Ishikawa (cell line): Measurements from ENCODE around the gene KAT8.

ENCODE experiments used
- CEBPB ChIP-seq: IDR thresholded peaks from 2 replicates; pipeline ENCODE4 v1.6.1; 2012
- CREB1 ChIP-seq: IDR thresholded peaks from 2 replicates; pipeline ENCODE4 v1.6.1; 2012; ENCODE audit warnings: low read depth
- EGR1 ChIP-seq: IDR thresholded peaks from 2 replicates; pipeline ENCODE4 v1.6.1; 2012
- EP300 ChIP-seq: IDR thresholded peaks from 2 replicates; pipeline ENCODE4 v1.6.1; 2012; ENCODE audit warnings: borderline replicate concordance
- FOXM1 ChIP-seq: IDR thresholded peaks from 2 replicates; pipeline ENCODE4 v1.6.1; 2012; ENCODE audit warnings: low read depth, borderline replicate concordance
- MAX ChIP-seq: IDR thresholded peaks from 2 replicates; pipeline ENCODE4 v1.6.1; 2012
- NFIC ChIP-seq: IDR thresholded peaks from 2 replicates; pipeline ENCODE4 v1.6.1; 2012
- RAD21 ChIP-seq: IDR thresholded peaks from 2 replicates; pipeline ENCODE4 v1.6.1; 2012; ENCODE audit warnings: low read depth
- REST ChIP-seq: IDR thresholded peaks from 2 replicates; pipeline ENCODE4 v1.6.1; 2012; ENCODE audit warnings: low read depth, mild to moderate bottlenecking
- TAF1 ChIP-seq: IDR thresholded peaks from 2 replicates; pipeline ENCODE4 v1.6.1; 2012; ENCODE audit warnings: low read depth, mild to moderate bottlenecking
- TCF12 ChIP-seq: IDR thresholded peaks from 2 replicates; pipeline ENCODE4 v1.6.1; 2012; ENCODE audit warnings: low read depth
- TEAD4 ChIP-seq: IDR thresholded peaks from 2 replicates; pipeline ENCODE4 v1.6.1; 2012
- USF1 ChIP-seq: IDR thresholded peaks from 2 replicates; pipeline ENCODE4 v1.6.1; 2012
- YY1 ChIP-seq: IDR thresholded peaks from 2 replicates; pipeline ENCODE4 v1.6.1; 2012; ENCODE audit warnings: low read depth
- ZBTB7A ChIP-seq: IDR thresholded peaks from 2 replicates; pipeline ENCODE4 v1.6.1; 2012; ENCODE audit warnings: low read depth

The KAT8 gene

GRCh38 chr16:31083556-31083955 lies 33.9 kb upstream of the KAT8 start:
- TF ChIP-seq RAD21, result no peak
- no peak for TF ChIP-seq FOXM1
- no peak for TF ChIP-seq EP300
- TF ChIP-seq ZBTB7A, result no peak
- TF ChIP-seq MAX, result no peak
- no peak for TF ChIP-seq REST
- TF ChIP-seq EGR1, result no peak

- TF ChIP-seq NFIC, result no peak
- no peak for TF ChIP-seq CEBPB
- TF ChIP-seq EP300, result no peak
- no peak for TF ChIP-seq TAF1
- no peak for TF ChIP-seq TCF12
- no peak for TF ChIP-seq TEAD4
- TF ChIP-seq EGR1, result no peak
- TF ChIP-seq FOXM1, result no peak
- TF ChIP-seq USF1, result no peak
- TF ChIP-seq CREB1, result no peak
- TF ChIP-seq RAD21, result no peak
- TF ChIP-seq MAX, result no peak
- no peak for TF ChIP-seq YY1
- TF ChIP-seq REST, result no peak
These were observed 33.5 kb upstream of the KAT8 start for GRCh38 chr16:31083981-31084380.

- TF ChIP-seq RAD21, result no peak
- TF ChIP-seq REST, result no peak
- TF ChIP-seq USF1, result no peak
- TF ChIP-seq EP300, result no peak
- no peak for TF ChIP-seq NFIC
- TF ChIP-seq TCF12, result no peak
- no peak for TF ChIP-seq MAX
These were observed 32.7 kb upstream of the KAT8 start for GRCh38 chr16:31084584-31085302.

GRCh38 chr16:31085411-31085810 lies 32.1 kb upstream of the KAT8 start:
- no peak for TF ChIP-seq TCF12
